ENCODE data around the gene ZNF136.

Gene ZNF136

GRCh38 chr19:12126707-12127106 is 36.2 kb upstream of the ZNF136 start:
- Histone ChIP-seq H3K27me3 (ENCODE audit: low read length) (no peaks in the 10 kb centered on the region), H3K9me2 (replicated peaks; ENCODE audit: insufficient read depth, low read length) (no peaks in the 10 kb centered on the region), H3K27ac (ENCODE audit: low read depth, low read length) (no peak overlapping the region), H3K36me3 (ENCODE audit: low read length) (no peaks in the 10 kb centered on the region), H3K9me3 (ENCODE audit: insufficient read depth, low read length) (peaks cover under 1% of the 10 kb centered on the region; the same call in 1 of the 2 replicates), H3F3A (ENCODE audit: insufficient read depth) (no peaks in the 10 kb centered on the region), H2AFZ (ENCODE audit: low read depth, low read length, severe bottlenecking) (no peak overlapping the region), H3K4me3 (ENCODE audit: insufficient read depth, low read length, poor library complexity, severe bottlenecking) (no peak overlapping the region), H3K79me2 (ENCODE audit: insufficient read depth, low read length) (no peaks in the 10 kb centered on the region), H3K4me2 (ENCODE audit: low read depth, low read length, poor library complexity, severe bottlenecking) (no peak overlapping the region), H4K20me1 (ENCODE audit: low read depth, low read length) (no peaks in the 10 kb centered on the region), H3K9ac (ENCODE audit: low read length) (no peak overlapping the region)
- no peak for TF ChIP-seq EZH2phosphoT487 (conservative IDR thresholded peaks at IDR 0.05; ENCODE audit: low read length)
- TF ChIP-seq CTCF (IDR thresholded peaks at IDR 0.05; ENCODE audit: insufficient read depth, low read length, poor library complexity, severe bottlenecking) = peak; percentile 51

GRCh38 chr19:12133069-12133468 is 29.8 kb upstream of the ZNF136 start:
- Histone ChIP-seq H3K27ac (ENCODE audit: low read depth, low read length) (no peak overlapping the region), H4K20me1 (ENCODE audit: low read depth, low read length) (no peaks in the 10 kb centered on the region), H3K79me2 (ENCODE audit: insufficient read depth, low read length) (no peaks in the 10 kb centered on the region), H3K4me3 (ENCODE audit: insufficient read depth, low read length, poor library complexity, severe bottlenecking) (no peak overlapping the region), H3K27me3 (ENCODE audit: low read length) (no peaks in the 10 kb centered on the region), H3K9ac (ENCODE audit: low read length) (no peak overlapping the region), H3K4me2 (ENCODE audit: low read depth, low read length, poor library complexity, severe bottlenecking) (no peak overlapping the region), H3K9me2 (replicated peaks; ENCODE audit: insufficient read depth, low read length) (no peaks in the 10 kb centered on the region), H2AFZ (ENCODE audit: low read depth, low read length, severe bottlenecking) (no peak overlapping the region), H3F3A (ENCODE audit: insufficient read depth) (no peaks in the 10 kb centered on the region), H3K36me3 (ENCODE audit: low read length) (peaks cover 29% of the 10 kb centered on the region), H3K9me3 (ENCODE audit: insufficient read depth, low read length) (peaks cover 21% of the 10 kb centered on the region; the same call in 1 of the 2 replicates)
- no peak for TF ChIP-seq CTCF (IDR thresholded peaks at IDR 0.05; ENCODE audit: insufficient read depth, low read length, poor library complexity, severe bottlenecking)
- TF ChIP-seq EZH2phosphoT487 (conservative IDR thresholded peaks at IDR 0.05; ENCODE audit: low read length) = no peak

- Histone ChIP-seq H2AFZ (ENCODE audit: low read depth, low read length, severe bottlenecking) (no peak overlapping the region), H3K4me3 (ENCODE audit: insufficient read depth, low read length, poor library complexity, severe bottlenecking) (no peak overlapping the region), H3F3A (ENCODE audit: insufficient read depth) (no peaks in the 10 kb centered on the region), H3K27ac (ENCODE audit: low read depth, low read length) (no peak overlapping the region), H3K9me3 (ENCODE audit: insufficient read depth, low read length) (peaks cover 16% of the 10 kb centered on the region; the same call in 1 of the 2 replicates), H3K79me2 (ENCODE audit: insufficient read depth, low read length) (no peaks in the 10 kb centered on the region), H3K9ac (ENCODE audit: low read length) (no peak overlapping the region), H4K20me1 (ENCODE audit: low read depth, low read length) (no peaks in the 10 kb centered on the region), H3K27me3 (ENCODE audit: low read length) (no peaks in the 10 kb centered on the region), H3K9me2 (replicated peaks; ENCODE audit: insufficient read depth, low read length) (no peaks in the 10 kb centered on the region), H3K4me2 (ENCODE audit: low read depth, low read length, poor library complexity, severe bottlenecking) (no peak overlapping the region), H3K36me3 (ENCODE audit: low read length) (peaks cover 25% of the 10 kb centered on the region)
- TF ChIP-seq EZH2phosphoT487 (conservative IDR thresholded peaks at IDR 0.05; ENCODE audit: low read length) (no peak), CTCF (IDR thresholded peaks at IDR 0.05; ENCODE audit: insufficient read depth, low read length, poor library complexity, severe bottlenecking) (peak; percentile 77)
Observed at GRCh38 chr19:12137221-12137940, 25.5 kb upstream of the ZNF136 start.
